ENCODE results near the gene LRRC53.

LRRC53 gene

DNA sequence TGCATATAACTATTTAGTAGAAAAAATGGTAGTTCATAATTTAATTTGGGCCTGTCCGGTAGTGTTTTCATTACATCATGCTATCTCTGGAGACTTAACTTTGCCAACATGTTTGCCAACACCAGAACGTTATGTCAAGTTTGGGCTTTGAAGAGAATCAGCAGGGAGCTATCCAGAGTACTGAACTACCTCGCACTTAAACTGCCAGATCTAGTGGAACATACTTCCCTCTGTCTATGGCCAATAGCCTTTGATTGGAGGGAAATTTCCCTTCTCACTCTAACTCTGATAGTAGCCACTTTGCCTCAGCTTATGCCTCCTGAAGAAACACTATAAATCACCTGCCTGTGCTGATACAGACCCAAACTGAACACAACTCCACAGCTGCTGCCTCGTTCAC is 10.0 kb downstream of the LRRC53 start:
- Histone ChIP-seq H3K4me3 (ENCODE audit: low read length) (no peak overlapping the region), H3F3A (ENCODE audit: insufficient read depth, low read length) (no peaks in the 10 kb centered on the region), H2AFZ (ENCODE audit: low read length) (no peak overlapping the region), H3K9me3 (replicated peaks; ENCODE audit: insufficient read depth, low read length) (no peaks in the 10 kb centered on the region), H3K9me2 (replicated peaks; ENCODE audit: insufficient read depth, low read length) (no peaks in the 10 kb centered on the region), H3K27ac (ENCODE audit: low read length) (no peak overlapping the region), H4K20me1 (ENCODE audit: insufficient read depth, low read length) (no peaks in the 10 kb centered on the region), H3K36me3 (replicated peaks; ENCODE audit: insufficient read depth, low read length) (no peaks in the 10 kb centered on the region), H3K4me2 (ENCODE audit: low read depth, low read length) (no peak overlapping the region), H3K27me3 (replicated peaks; ENCODE audit: insufficient read depth, low read length) (no peaks in the 10 kb centered on the region), H3K79me2 (ENCODE audit: low read length) (no peaks in the 10 kb centered on the region), H3K9ac (ENCODE audit: low read length) (no peak overlapping the region), H3K4me1 (ENCODE audit: low read length) (no peaks in the 10 kb centered on the region)
- DNase-seq = peak; percentile 49
- no peak for TF ChIP-seq EZH2 (optimal IDR thresholded peaks at IDR 0.05; ENCODE audit: low read depth, low read length)
- TF ChIP-seq EZH2phosphoT487 (IDR thresholded peaks at IDR 0.05; ENCODE audit: low read length) = no peak
- TF ChIP-seq, protein P1, sequence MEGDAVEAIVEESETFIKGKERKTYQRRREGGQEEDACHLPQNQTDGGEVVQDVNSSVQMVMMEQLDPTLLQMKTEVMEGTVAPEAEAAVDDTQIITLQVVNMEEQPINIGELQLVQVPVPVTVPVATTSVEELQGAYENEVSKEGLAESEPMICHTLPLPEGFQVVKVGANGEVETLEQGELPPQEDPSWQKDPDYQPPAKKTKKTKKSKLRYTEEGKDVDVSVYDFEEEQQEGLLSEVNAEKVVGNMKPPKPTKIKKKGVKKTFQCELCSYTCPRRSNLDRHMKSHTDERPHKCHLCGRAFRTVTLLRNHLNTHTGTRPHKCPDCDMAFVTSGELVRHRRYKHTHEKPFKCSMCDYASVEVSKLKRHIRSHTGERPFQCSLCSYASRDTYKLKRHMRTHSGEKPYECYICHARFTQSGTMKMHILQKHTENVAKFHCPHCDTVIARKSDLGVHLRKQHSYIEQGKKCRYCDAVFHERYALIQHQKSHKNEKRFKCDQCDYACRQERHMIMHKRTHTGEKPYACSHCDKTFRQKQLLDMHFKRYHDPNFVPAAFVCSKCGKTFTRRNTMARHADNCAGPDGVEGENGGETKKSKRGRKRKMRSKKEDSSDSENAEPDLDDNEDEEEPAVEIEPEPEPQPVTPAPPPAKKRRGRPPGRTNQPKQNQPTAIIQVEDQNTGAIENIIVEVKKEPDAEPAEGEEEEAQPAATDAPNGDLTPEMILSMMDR (IDR thresholded peaks at IDR 0.05; ENCODE audit: low read length) = no peak

DNA sequence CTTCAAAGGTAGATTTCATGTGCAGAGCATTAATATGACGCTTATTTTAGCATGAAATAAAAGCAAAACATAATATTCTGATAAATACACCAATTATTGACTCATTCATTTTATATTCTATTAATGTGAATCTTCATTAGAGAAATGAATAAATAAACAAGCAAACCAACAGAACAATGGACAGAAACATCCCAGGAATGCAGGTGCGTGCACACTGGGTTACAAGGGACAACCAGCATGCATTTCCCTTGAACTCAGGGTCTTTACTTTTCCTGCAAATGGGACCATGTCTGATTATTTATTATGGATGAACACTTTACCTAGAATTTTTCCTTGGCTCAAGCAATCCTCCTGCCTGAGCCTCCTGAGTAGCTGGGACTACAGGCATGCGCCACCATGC is 13.5 kb downstream of the LRRC53 start:
- H3K27ac ChIP-seq (ENCODE audit: low read length) = no peak overlapping the region
- H4K20me1 ChIP-seq (ENCODE audit: insufficient read depth, low read length) = no peaks in the 10 kb centered on the region

GRCh38 chr1:74496669-74497068 is 15.7 kb downstream of the LRRC53 start:
- DNase-seq = no peak
- H3K9ac ChIP-seq (ENCODE audit: low read length) = no peak overlapping the region
- no peaks in the 10 kb centered on the region for H4K20me1 ChIP-seq (ENCODE audit: insufficient read depth, low read length)
- no peaks in the 10 kb centered on the region for H3K9me2 ChIP-seq (replicated peaks; ENCODE audit: insufficient read depth, low read length)
- H3K36me3 ChIP-seq (replicated peaks; ENCODE audit: insufficient read depth, low read length) = no peaks in the 10 kb centered on the region
- no peak overlapping the region for H3K4me3 ChIP-seq (ENCODE audit: low read length)
- no peaks in the 10 kb centered on the region for H3K79me2 ChIP-seq (ENCODE audit: low read length)
- H3K9me3 ChIP-seq (replicated peaks; ENCODE audit: insufficient read depth, low read length) = no peaks in the 10 kb centered on the region
- no peak overlapping the region for H3K27ac ChIP-seq (ENCODE audit: low read length)
- H2AFZ ChIP-seq (ENCODE audit: low read length) = no peak overlapping the region
- H3F3A ChIP-seq (ENCODE audit: insufficient read depth, low read length) = no peaks in the 10 kb centered on the region
- no peak overlapping the region for H3K4me2 ChIP-seq (ENCODE audit: low read depth, low read length)
- TF ChIP-seq, protein P1 (IDR thresholded peaks at IDR 0.05; ENCODE audit: low read length) = no peak
- TF ChIP-seq EZH2 (optimal IDR thresholded peaks at IDR 0.05; ENCODE audit: low read depth, low read length) = no peak
- TF ChIP-seq EZH2phosphoT487 (IDR thresholded peaks at IDR 0.05; ENCODE audit: low read length) = no peak
- no peaks in the 10 kb centered on the region for H3K4me1 ChIP-seq (ENCODE audit: low read length)
- no peaks in the 10 kb centered on the region for H3K27me3 ChIP-seq (replicated peaks; ENCODE audit: insufficient read depth, low read length)

More for the DNA sequence above, 13.5 kb downstream of the LRRC53 start:
- H3K4me3 ChIP-seq (ENCODE audit: low read length) = no peak overlapping the region
- TF ChIP-seq, protein P1 (IDR thresholded peaks at IDR 0.05; ENCODE audit: low read length) = no peak
- no peak for TF ChIP-seq EZH2phosphoT487 (IDR thresholded peaks at IDR 0.05; ENCODE audit: low read length)
- H3K36me3 ChIP-seq (replicated peaks; ENCODE audit: insufficient read depth, low read length) = no peaks in the 10 kb centered on the region
- DNase-seq = no peak
- no peaks in the 10 kb centered on the region for H3K4me1 ChIP-seq (ENCODE audit: low read length)
- H3K27me3 ChIP-seq (replicated peaks; ENCODE audit: insufficient read depth, low read length) = no peaks in the 10 kb centered on the region
- no peak overlapping the region for H2AFZ ChIP-seq (ENCODE audit: low read length)
- no peak overlapping the region for H3K9ac ChIP-seq (ENCODE audit: low read length)
- H3K4me2 ChIP-seq (ENCODE audit: low read depth, low read length) = no peak overlapping the region
- H3K9me3 ChIP-seq (replicated peaks; ENCODE audit: insufficient read depth, low read length) = no peaks in the 10 kb centered on the region
- no peaks in the 10 kb centered on the region for H3F3A ChIP-seq (ENCODE audit: insufficient read depth, low read length)
- no peaks in the 10 kb centered on the region for H3K9me2 ChIP-seq (replicated peaks; ENCODE audit: insufficient read depth, low read length)
- H3K79me2 ChIP-seq (ENCODE audit: low read length) = no peaks in the 10 kb centered on the region

All from MM.1S (cell line).